HCT116 (cell line): Measurements from ENCODE around the gene SEMA4A. TPM values are rescaled to one million over a fixed set of nuclear protein-coding genes. Genes with fewer than 3 reads are reported as not detected.
A peak's percentile ranks its signal among the peaks of the same experiment; 100 is the strongest.

ENCODE experiments used
- ATAC-seq: fragments of 200-7000 bp; cut with Tn5 transposase; 2 replicates; pipeline ENCODE4 v1.9.1; 2020; ENCODE audit warnings: mild to moderate bottlenecking, moderate library complexity
- BruUV-seq: library from RNA; stranded (reverse); fragments of 400-500 nt; replicated peaks from 2 replicates; lab custom pipeline; 2021; lab: Mats Ljungman, UMichigan
- CTCF ChIA-PET: fragments of 300-600 bp; sonication (Branson Sonifier 250); formaldehyde crosslinking; loops from one replicate; lab custom pipeline; 2021; ENCODE audit warnings: antibody characterized with exemption; lab: Charles Lee
- POLR2A ChIA-PET: fragments of 300-600, 350-600 bp; sonication (Branson Sonifier 250); formaldehyde crosslinking; loops from one replicate; lab custom pipeline; 2021; ENCODE audit warnings: antibody characterized with exemption; lab: Charles Lee
- RAD21 ChIA-PET, 2 experiments: fragments of 300-600 bp; sonication (Branson Sonifier 250); formaldehyde crosslinking; loops; one replicate each; lab custom pipeline; 2023; ENCODE audit warnings: low total read pairs in 2 of 2; ENCODE audit not compliant: uncharacterized antibody in 2 of 2, unreplicated experiment in 2 of 2, low non-redundant PET in 1 of 2; lab: Charles Lee
- DNase-seq: peaks from one replicate; pipeline ENCODE4 v3.0.0-alpha.2; 2010; ENCODE audit warnings: low read depth, low spot score
- H2AFZ ChIP-seq: fragments of 200-600 bp; shearing (Covaris generic), sonication (generic); 2 replicates; pipeline ENCODE4 v1.6.1; 2017; ENCODE audit warnings: low read depth, mixed run types, mixed read lengths, antibody characterized with exemption, low read length; ENCODE audit not compliant: poor library complexity, severe bottlenecking
- H3K27ac ChIP-seq: 2 replicates; pipeline ENCODE4 v1.5.1; 2012; ENCODE audit warnings: low read depth, low read length
- H3K27me3 ChIP-seq: fragments of 200-600 bp; sonication (generic); 2 replicates; pipeline ENCODE4 v1.6.1; 2016; ENCODE audit warnings: mixed run types, low read length, mixed read lengths; ENCODE audit not compliant: insufficient read depth
- H3K36me3 ChIP-seq, 2 experiments: fragments of 200-500 bp in 1 of 2; fragments of 200-600 bp in 1 of 2; sonication (Bioruptor generic) in 1 of 2; sonication (generic) in 1 of 2; 2 replicates each; pipeline versions ENCODE4 v1.5.1 to v1.6.1; 2014 to 2016; ENCODE audit warnings: low read length in 2 of 2, inconsistent platforms in 1 of 2, mixed read lengths in 1 of 2, mixed run types in 1 of 2; ENCODE audit not compliant: insufficient read depth in 2 of 2, control insufficient read depth in 1 of 2
- H3K4me1 ChIP-seq, 2 experiments: fragments of 200-600 bp in 1 of 2; sonication (generic) in 1 of 2; 2 replicates each; pipeline versions ENCODE4 v1.5.1 to v1.6.1; 2012 to 2017; ENCODE audit warnings: low read length in 2 of 2, inconsistent platforms in 1 of 2, mild to moderate bottlenecking in 1 of 2, mixed read lengths in 1 of 2, mixed run types in 1 of 2, moderate library complexity in 1 of 2; ENCODE audit not compliant: insufficient read depth in 2 of 2, control insufficient read depth in 1 of 2
- H3K4me2 ChIP-seq: fragments of 200-600 bp; sonication (generic); 2 replicates; pipeline ENCODE4 v1.6.1; 2017; ENCODE audit warnings: mixed run types, low read length, mixed read lengths
- H3K4me3 ChIP-seq, 2 experiments: fragments of 200-600 bp in 1 of 2; sonication (generic) in 1 of 2; replicated peaks in 1 of 2; 2 replicates each; pipeline ENCODE4 v1.5.1; 2011 to 2016; ENCODE audit warnings: low read length in 2 of 2, control low read depth in 1 of 2, low read depth in 1 of 2, mild to moderate bottlenecking in 1 of 2, mixed read lengths in 1 of 2, mixed run types in 1 of 2
- H3K79me2 ChIP-seq: fragments of 200-600 bp; sonication (generic); 2 replicates; pipeline ENCODE4 v1.6.1; 2017; ENCODE audit warnings: mild to moderate bottlenecking, mixed run types, low read length, moderate library complexity, mixed read lengths; ENCODE audit not compliant: insufficient read depth
- H3K9ac ChIP-seq: fragments of 200-600 bp; sonication (generic); 2 replicates; pipeline ENCODE4 v1.6.1; 2016; ENCODE audit warnings: low read length, mixed read lengths
- H3K9me2 ChIP-seq: fragments of 200-600 bp; sonication (generic), shearing (Covaris generic); 2 replicates; pipeline ENCODE4 v1.6.1; 2017; ENCODE audit warnings: mixed run types, mild to moderate bottlenecking, moderate library complexity; ENCODE audit not compliant: insufficient read depth
- H3K9me3 ChIP-seq, 2 experiments: fragments of 200-500 bp in 1 of 2; fragments of 200-600 bp in 1 of 2; sonication (Bioruptor generic) in 1 of 2; sonication (generic) in 1 of 2; 2 replicates each; pipeline ENCODE4 v1.6.1; 2014 to 2017; ENCODE audit warnings: low read length in 2 of 2, mixed read lengths in 2 of 2, inconsistent platforms in 1 of 2, low read depth in 1 of 2, mild to moderate bottlenecking in 1 of 2, mixed run types in 1 of 2, moderate library complexity in 1 of 2; ENCODE audit not compliant: control insufficient read depth in 1 of 2, insufficient read depth in 1 of 2
- H4K20me1 ChIP-seq: fragments of 200-600 bp; sonication (generic), shearing (Covaris generic); 2 replicates; pipeline ENCODE4 v1.6.1; 2017; ENCODE audit warnings: mixed run types, mild to moderate bottlenecking, moderate library complexity; ENCODE audit not compliant: insufficient read depth
- ATF3 ChIP-seq: IDR thresholded peaks from 2 replicates; pipeline ENCODE4 v1.6.1; 2012
- CBX3 ChIP-seq: IDR thresholded peaks from 2 replicates; pipeline ENCODE4 v1.6.1; 2012; ENCODE audit warnings: low read depth
- ELF1 ChIP-seq: IDR thresholded peaks from 2 replicates; pipeline ENCODE4 v1.6.1; 2012; ENCODE audit warnings: low read depth, borderline replicate concordance
- JUND ChIP-seq: IDR thresholded peaks from 2 replicates; pipeline ENCODE4 v1.6.1; 2012
- POLR2A ChIP-seq: IDR thresholded peaks from 2 replicates; pipeline ENCODE4 v1.7.0; 2011; ENCODE audit warnings: borderline replicate concordance; ENCODE audit not compliant: insufficient read depth, insufficient read length; ENCODE audit errors: extremely low read depth
- POLR2AphosphoS5 ChIP-seq: IDR thresholded peaks from 2 replicates; pipeline ENCODE4 v1.6.1; 2011; ENCODE audit warnings: mild to moderate bottlenecking, low read depth, low read length, moderate library complexity
- SP1 ChIP-seq: IDR thresholded peaks from 2 replicates; pipeline ENCODE4 v1.6.1; 2012; ENCODE audit warnings: low read depth
- TCF7L2 ChIP-seq: IDR thresholded peaks from 2 replicates; pipeline ENCODE4 v1.7.0; 2011; ENCODE audit warnings: borderline replicate concordance, inconsistent platforms; ENCODE audit not compliant: insufficient read depth, insufficient read length; ENCODE audit errors: extremely low read depth
- ZNF274 ChIP-seq: fragments of 200-500 bp; sonication (Bioruptor generic); IDR thresholded peaks from 2 replicates; pipeline ENCODE4 v1.6.1; 2014; ENCODE audit warnings: mild to moderate bottlenecking, low read depth, low read length, inconsistent platforms
- intact Hi-C: fragments of 100-400 bp; cut with micrococcal nuclease; formaldehyde crosslinking; loops from 2 replicates; pipeline ENCODE4 v1.10.0; 2022
- total RNA-seq: library from RNA; stranded (reverse); gene quantifications from one replicate; pipeline ENCODE4 v1.2.1, GENCODE V29; 2021; ENCODE audit not compliant: unreplicated experiment

SEMA4A gene
- total RNA-seq, 1 experiment from 2014 or later, result 0.39 TPM

- no peak overlapping the region for H2AFZ ChIP-seq
- ChIA-PET RAD21 (no interaction called here), POLR2A (no interaction called here), CTCF (interaction anchor here (8.1 kb wide), 1 partner anchor 81 kb away, joined by 98 read pairs; no protein-coding TSS in a partner anchor)
- H3K79me2 ChIP-seq, result no peaks in the 10 kb centered on the region
- no peak for DNase-seq
- no peaks in the 10 kb centered on the region for H3K9me2 ChIP-seq
- H3K27ac ChIP-seq, result no peak overlapping the region
- H3K4me1 ChIP-seq, result peaks cover 9 to 17% of the 10 kb centered on the region in 2 experiments
- no peak for ATAC-seq
- H3K36me3 ChIP-seq, result peaks cover under 1 to 10% of the 10 kb centered on the region in 2 experiments; a peak in 2 of 4 replicates
- no peak overlapping the region for H3K9ac ChIP-seq
- H3K9me3 ChIP-seq, result no peaks in the 10 kb centered on the region
- intact Hi-C loops, result loop anchor here (5.0 to 10.0 kb wide), 2 partner anchors 173 to 301 kb away; no protein-coding TSS in a partner anchor
- no peak overlapping the region for H3K4me2 ChIP-seq
- no peaks in the 10 kb centered on the region; the same call in 1 of the 2 replicates for H3K27me3 ChIP-seq
- no peak overlapping the region for H3K4me3 ChIP-seq
- H4K20me1 ChIP-seq, result no peaks in the 10 kb centered on the region
- no peak for TF ChIP-seq ZNF274
- peak; percentile 41; the same call in 1 of the 2 replicates for TF ChIP-seq POLR2AphosphoS5
- TF ChIP-seq TCF7L2, result no peak
- TF ChIP-seq, all 23 proteins: peak for 1
- no TSS peak for BruUV-seq
These were observed 9.5 kb upstream of the SEMA4A start for GRCh38 chr1:156143765-156144489.

GRCh38 chr1:156144742-156145141, 8.6 kb upstream of the SEMA4A start:
- H3K79me2 ChIP-seq, result no peaks in the 10 kb centered on the region
- H3K4me1 ChIP-seq, result peaks cover 9 to 17% of the 10 kb centered on the region in 2 experiments
- peaks cover 0 to 4% of the 10 kb centered on the region in 2 experiments; a peak in 1 of 4 replicates for H3K36me3 ChIP-seq
- BruUV-seq, result no TSS peak
- H3K9ac ChIP-seq, result no peak overlapping the region
- no peaks in the 10 kb centered on the region for H3K9me3 ChIP-seq
- ChIA-PET CTCF (interaction anchor here (1.5 to 8.1 kb wide), 2 partner anchors 48 to 80 kb away, joined by 5 to 98 read pairs; no protein-coding TSS in a partner anchor), POLR2A (interaction anchor here (1.1 kb wide), 1 partner anchor 68 kb away, joined by 4 read pairs; the partner anchor contains the start of gene PMF1), RAD21 (interaction anchor here (1.4 to 1.5 kb wide), 2 partner anchors 80 kb away, joined by 6 to 19 read pairs; no protein-coding TSS in a partner anchor)
- no peaks in the 10 kb centered on the region; the same call in 1 of the 2 replicates for H3K27me3 ChIP-seq
- no peak overlapping the region for H3K27ac ChIP-seq
- TF ChIP-seq ELF1 (no peak), CBX3 (no peak), JUND (no peak), SP1 (no peak), POLR2A (no peak), ATF3 (no peak), ZNF274 (no peak)
- H2AFZ ChIP-seq, result no peak overlapping the region
- no peak overlapping the region for H3K4me3 ChIP-seq
- ATAC-seq, result no peak
- no peak overlapping the region for H3K4me2 ChIP-seq
- intact Hi-C loops, result loop anchor here (5.0 to 10.0 kb wide), 2 partner anchors 173 to 300 kb away; no protein-coding TSS in a partner anchor
- no peaks in the 10 kb centered on the region for H3K9me2 ChIP-seq
- DNase-seq, result no peak
- no peaks in the 10 kb centered on the region for H4K20me1 ChIP-seq
